Measurements from ENCODE around the gene LSR.
"Not testable (repeated sequence)": the region's sequence is repeated elsewhere in the genome, so short reads cannot be mapped to it uniquely, and the experiment has no call there.

LSR gene

GRCh38 chr19:35285095-35285449, 36.3 kb downstream of the LSR start (continued):
- TF ChIP-seq ZBTB11 (tag by site-specific recombination; conservative IDR thresholded peaks at IDR 0.05; ENCODE audit: low read depth) (no peak), HOXA7 (CRISPR knock-in tag; IDR thresholded peaks at IDR 0.05; ENCODE audit: borderline replicate concordance) (no peak), ZNF473 (tag by site-specific recombination; IDR thresholded peaks at IDR 0.05) (no peak), ZNF654 (tag by site-specific recombination; IDR thresholded peaks at IDR 0.05; ENCODE audit: low read depth) (no peak), PRDM4 (tag by site-specific recombination; IDR thresholded peaks at IDR 0.05) (no peak), ZNF2 (tag by site-specific recombination; IDR thresholded peaks at IDR 0.05) (no peak), INSM2 (tag by site-specific recombination; IDR thresholded peaks at IDR 0.05) (no peak), ZNF707 (tag by site-specific recombination; IDR thresholded peaks at IDR 0.05) (no peak), FEZF1 (tag by site-specific recombination; IDR thresholded peaks at IDR 0.05) (no peak), KLF7 (tag by site-specific recombination; IDR thresholded peaks at IDR 0.05; ENCODE audit: borderline replicate concordance) (no peak), ZNF112 (tag by site-specific recombination; IDR thresholded peaks at IDR 0.05) (no peak), ZFP37 (tag by site-specific recombination; IDR thresholded peaks at IDR 0.05) (no peak), ZNF624 (tag by site-specific recombination; IDR thresholded peaks at IDR 0.05) (no peak)

- H3K4me3 ChIP-seq (ENCODE audit: low read depth, low read length); H3K27ac ChIP-seq (ENCODE audit: extremely low read depth, low read depth, low read length); H3K9me3 ChIP-seq (ENCODE audit: control insufficient read depth, insufficient read depth, low read depth, low read length); H3K4me1 ChIP-seq (ENCODE audit: control insufficient read depth, insufficient read depth, low read length); H3K36me3 ChIP-seq (ENCODE audit: control insufficient read depth in 2 of 2, insufficient read depth in 1 of 2, low read length in 2 of 2): not testable (repeated sequence)
- CTCF ChIA-PET: interaction anchor here (1.1 to 3.7 kb wide), 2 partner anchors 10 to 16 kb away, joined by 3 to 17 read pairs; no protein-coding TSS in a partner anchor
- TF ChIP-seq PRDM10 (tag by site-specific recombination; IDR thresholded peaks at IDR 0.05): peak; percentile 51
- peak; percentile 94 for TF ChIP-seq ZNF362 (tag by site-specific recombination; IDR thresholded peaks at IDR 0.05)
- POLR2A ChIA-PET: interaction anchor here (0.7 to 4.7 kb wide), 2 partner anchors 16 to 200 kb away, joined by 3 to 17 read pairs; partner anchors contain the start of gene USF2
These were observed 36.7 kb downstream of the LSR start for GRCh38 chr19:35285465-35285864.
